Measurements from ENCODE around the gene HDAC4.
A peak's percentile ranks its signal among the peaks of the same experiment; 100 is the strongest.

Gene HDAC4

DNA sequence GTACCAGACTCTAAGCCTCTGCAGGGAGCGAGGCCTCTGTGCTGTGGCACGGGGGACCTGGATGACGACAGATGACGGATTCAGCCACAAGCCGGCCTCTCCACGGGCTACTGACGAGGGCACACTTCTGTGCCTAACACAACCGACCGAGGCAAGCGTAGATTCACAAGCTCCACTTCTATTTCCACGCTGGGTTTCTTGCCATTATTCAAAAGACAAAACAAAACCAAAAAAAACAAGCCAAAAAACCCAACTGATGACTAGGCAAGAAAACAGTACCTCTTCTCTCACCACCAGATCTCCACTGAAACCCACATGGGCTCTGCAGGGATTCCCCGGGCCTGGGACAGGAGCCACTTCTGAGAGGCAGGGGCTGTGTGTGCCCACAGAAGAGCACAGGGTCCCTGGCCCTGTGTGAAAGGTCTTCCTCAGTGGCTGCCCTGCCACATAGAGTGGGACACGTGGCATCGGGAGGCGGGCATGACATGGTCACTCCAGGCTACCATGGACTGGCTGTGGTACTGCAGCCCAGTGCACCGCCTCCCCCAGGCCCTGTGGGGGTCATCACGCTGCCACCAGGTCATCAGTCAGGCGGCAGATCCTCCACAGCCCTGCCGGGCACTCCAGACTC lies 254.7 kb downstream of the HDAC4 start:
- DNase-seq: no peak

DNA sequence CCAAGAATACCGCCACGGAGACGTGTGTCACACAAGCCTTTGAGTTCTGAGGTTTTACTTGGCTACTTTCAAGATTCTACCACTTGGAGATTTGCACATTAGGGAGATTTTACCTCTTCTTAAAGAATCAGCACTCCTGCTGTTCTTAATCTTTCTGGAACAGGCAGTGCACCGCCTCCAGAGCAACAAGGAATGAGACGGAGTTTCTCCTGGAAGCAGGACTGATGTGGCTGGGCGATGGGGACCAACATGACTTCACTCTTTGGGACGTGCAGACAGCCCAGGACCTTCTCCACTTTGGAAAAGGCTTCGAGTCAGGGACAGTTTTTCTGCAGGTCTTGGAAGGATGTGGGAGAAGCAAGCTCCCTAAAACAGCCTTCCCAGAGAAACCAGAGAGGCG lies 255.2 kb downstream of the HDAC4 start:
- no peak for DNase-seq

DNA sequence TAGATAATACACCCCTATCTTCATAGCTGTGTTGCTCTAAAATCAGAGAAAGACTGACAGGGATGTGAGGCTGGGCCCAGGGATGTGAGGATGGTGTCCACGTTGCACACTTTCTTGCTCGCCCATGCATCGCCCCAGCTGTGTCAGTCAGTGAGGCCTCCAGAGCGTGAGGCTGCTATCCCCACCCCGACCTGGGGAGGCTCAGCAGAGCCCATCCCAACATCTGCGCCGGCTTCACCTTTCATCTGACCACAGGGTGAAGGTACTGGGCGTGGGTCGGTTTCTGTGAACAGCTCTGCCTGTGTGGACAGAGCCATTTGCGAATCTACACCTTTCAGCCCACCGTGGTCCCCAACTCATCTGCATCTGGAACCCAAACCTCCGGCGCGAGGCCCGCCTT lies 255.7 kb downstream of the HDAC4 start:
- no peak for DNase-seq

DNA sequence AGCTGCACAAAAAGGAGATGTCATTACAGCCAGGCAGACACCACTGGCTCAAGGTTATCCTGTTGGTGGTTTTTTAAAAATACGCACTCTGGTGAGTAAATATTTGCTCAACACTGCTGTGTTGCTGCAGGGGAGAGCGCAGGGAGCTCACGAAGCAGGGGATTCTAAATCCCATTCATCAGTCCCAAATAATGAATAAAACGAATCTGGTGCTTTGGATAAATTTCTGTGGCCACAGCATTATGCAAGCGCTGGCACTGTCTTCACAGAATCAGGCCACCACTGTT lies 256.2 kb downstream of the HDAC4 start:
- DNase-seq: no peak

DNA sequence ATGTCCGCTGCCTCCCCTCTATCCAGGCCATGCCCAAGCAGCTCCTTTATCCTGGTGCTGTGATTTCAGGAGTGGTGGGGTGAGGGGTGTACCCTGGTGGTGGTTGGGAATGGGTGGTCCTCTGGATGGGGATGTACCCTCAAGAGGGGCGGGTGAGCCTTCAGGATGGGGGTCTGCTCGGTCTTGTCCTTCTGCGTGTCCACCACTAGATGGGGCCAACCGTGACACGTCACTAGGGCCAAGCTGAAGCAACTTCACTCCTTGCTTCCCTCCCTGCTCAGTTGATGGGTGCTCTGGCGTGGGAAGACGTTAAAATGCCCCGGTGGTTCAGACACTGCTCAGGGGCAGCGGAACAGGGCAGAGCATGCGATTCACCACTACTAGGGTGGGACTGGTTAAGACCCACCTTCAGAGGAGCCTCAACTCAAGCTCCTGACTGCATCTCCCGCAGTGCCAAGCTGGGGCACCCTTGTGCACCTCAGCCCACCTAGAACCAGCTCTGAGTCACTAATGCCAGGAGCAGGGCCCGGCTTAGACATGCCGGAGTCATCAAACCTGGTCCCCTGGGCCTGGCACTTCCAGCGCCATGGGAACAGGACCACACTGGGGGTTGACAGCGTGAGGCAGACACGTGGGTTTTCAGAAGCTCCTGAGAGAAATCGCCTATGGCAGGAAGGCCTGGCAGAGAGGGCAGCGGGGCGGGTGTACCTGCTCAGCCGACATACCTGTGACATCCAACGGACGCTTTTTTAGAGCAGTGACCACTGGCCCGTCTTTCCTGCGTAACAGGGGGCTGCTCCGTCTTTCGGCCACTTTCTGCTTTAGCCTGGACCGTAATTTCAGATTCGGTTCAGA lies 256.7 kb downstream of the HDAC4 start:
- peak; percentile 3 to 16 for DNase-seq

DNA sequence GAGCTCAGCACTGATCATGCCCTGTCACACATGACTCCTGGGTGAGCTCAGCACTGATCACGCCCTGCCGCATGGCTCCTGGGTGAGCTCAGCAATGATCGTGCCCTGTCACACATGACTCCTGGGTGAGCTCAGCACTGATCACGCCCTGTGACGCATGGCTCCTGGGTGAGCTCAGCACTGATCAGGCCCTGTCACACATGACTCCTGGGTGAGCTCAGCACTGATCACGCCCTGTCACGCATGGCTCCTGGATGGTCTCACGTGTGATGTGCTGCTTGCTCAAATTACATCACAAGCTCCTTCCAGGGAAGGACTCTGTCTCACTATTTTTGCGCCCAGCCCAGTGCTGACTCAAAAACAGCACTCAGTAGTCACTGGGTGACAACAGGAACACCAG lies 258.0 kb downstream of the HDAC4 start:
- no peak for DNase-seq

DNA sequence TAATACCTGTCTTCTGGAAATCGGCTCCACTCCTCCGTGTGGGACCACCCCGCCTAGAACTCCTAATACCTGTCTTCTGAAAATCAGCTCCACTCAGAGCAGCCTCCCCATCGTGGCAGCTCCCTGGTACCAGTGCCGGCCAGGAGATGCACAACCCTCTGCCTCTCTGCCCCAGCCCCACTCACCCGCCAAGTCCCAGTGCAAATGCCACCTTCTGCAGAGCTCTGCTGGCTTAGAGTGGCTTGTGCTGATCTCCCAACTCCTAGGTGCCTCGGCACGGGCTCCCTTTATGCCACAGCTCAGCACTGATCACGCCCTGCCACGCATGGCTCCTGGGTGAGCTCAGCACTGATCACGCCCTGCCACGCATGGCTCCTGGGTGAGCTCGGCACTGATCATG lies 258.5 kb downstream of the HDAC4 start:
- DNase-seq: no peak

DNA sequence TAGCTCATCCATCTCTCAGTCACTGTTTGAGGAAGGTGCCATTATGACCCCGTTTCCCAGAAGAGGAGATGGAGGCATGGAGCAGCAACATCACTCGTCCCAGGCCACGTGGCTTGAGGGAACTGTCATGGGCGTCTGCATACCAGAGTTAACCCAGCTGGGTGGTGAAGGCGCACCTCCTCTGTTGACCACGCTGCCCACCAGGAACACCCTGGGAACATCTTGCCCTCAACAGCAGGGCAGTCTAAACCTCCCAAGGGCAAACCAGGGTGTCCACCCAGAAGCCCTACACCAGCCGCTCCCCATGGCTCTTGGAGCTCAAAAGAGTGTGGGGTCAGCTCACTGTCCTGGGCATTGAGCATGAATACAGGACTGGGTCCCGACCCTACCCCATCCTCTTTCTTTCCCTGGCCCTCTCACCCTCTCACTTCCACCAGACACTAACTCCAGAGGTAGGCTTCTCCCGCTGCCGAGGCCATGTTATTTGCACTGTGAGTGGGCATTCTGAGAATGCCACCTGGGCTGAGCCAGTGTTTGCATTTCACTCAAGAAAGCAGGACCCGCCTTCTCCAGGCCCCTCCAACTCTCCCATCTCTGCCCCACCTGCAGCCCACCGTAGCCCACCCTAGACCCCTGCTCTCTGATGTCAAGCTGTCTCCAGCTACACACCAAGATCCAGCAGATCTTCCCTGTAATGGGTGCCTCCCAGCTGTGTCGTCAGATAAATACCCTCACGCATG lies 259.6 kb downstream of the HDAC4 start:
- no peak for DNase-seq

DNA sequence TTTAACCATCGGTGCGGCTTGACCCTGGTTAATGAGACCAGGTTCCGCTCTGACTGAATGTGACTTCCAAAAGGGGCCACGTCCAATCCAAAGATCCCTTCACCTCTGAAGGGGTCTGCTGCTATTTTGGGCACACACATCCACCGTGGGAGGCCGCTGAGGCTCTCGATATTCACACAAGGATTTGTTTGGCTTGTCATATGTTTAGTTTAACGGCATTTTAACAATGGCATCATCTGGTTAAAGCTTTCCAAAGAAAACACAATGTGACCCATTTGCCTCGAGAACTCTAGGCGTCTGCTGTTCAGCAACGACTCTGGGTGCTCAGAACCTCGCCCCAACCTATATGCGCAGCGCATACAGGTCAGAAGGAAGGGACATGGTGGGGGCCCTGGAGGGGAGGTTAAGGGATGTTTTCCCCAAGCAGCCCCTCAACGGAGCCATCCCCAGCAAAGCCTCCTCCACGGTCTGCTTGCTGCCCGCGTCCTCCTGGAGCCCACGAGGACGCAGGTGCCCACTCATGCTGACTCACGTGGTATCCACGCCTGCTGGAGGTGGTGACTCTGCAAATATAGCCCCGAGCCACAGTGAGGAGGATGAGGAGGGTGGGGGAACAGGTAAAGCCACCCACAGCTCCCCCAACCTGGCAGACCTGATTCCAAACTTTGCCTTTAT lies 260.3 kb downstream of the HDAC4 start:
- no peak for DNase-seq

DNA sequence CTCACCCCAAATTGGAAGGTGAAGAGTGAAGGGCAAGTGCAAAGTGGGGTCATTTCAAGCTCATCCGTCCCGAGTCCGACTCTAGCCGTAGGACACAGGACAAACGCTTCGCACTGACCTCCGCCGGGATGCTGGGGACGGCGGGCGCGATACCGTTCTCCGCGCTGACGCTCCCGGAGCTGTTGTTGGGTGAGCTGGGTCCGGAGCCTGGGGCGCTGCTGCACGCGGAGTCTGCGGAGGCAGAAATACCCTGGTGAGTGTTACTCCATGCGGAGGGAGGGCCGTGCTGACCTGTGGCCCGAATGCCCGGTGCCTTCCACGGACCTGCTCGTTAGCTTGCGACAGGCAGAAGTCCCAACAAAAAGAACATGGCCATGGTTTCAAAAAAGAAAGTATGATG lies 261.3 kb downstream of the HDAC4 start:
- no peak for DNase-seq

DNA sequence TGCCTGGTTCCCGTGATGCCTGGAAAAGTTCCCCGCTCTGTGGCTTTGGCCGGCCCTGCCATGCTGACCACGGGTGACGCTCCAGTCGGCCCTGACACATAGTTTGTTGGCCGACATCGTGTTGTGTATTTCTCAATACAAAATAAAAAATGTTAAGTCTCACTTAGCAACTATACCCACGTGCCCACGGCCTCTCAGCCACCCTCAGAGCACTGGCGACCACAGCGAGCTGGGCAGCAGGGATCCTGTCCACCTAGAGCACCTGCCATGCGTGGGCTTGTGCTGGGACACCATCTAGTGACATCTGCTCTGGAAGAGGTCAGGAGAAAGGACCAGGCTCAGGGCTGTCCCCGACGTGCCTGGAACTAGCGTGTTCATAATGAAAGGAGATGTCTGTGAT lies 261.7 kb downstream of the HDAC4 start:
- no peak for DNase-seq

DNA sequence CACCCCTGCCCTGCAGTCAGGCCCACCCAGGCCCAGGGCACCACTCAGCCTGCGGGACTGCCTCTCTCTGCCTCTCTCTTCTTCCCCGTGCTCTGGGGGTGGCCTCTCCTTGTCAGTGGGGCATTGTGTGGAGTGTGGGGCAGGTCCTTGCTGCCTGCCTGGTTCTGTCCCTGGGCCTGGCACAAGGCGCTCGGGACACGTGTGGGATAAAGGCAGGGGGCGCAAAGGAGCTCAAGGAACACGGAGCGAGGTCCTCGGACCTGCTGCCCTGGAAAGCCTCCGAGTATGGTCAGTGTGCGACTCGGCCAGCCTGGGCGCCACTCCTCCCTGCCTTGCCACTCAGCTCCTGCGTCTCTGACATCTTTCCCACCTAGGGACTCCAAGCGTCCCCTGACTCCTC lies 262.2 kb downstream of the HDAC4 start:
- no peak for DNase-seq

DNA sequence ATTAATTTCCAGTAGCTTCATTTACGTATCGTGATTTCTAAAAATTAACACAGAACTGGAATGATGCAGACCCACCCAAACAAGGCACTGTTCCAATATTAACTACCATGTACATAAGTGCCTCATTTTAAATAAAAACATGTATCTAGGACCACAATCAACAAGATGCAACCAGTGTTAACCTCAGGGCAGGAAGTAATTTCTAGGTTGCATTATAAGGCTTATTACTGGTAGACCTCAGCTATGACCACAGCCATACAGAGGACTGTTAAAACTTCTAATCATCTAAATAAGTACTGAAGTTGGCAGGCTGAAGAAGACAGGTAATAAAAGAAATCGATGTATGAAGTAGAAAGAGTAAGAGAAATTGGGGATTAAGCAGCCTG lies 262.9 kb downstream of the HDAC4 start:
- DNase-seq: no peak

DNA sequence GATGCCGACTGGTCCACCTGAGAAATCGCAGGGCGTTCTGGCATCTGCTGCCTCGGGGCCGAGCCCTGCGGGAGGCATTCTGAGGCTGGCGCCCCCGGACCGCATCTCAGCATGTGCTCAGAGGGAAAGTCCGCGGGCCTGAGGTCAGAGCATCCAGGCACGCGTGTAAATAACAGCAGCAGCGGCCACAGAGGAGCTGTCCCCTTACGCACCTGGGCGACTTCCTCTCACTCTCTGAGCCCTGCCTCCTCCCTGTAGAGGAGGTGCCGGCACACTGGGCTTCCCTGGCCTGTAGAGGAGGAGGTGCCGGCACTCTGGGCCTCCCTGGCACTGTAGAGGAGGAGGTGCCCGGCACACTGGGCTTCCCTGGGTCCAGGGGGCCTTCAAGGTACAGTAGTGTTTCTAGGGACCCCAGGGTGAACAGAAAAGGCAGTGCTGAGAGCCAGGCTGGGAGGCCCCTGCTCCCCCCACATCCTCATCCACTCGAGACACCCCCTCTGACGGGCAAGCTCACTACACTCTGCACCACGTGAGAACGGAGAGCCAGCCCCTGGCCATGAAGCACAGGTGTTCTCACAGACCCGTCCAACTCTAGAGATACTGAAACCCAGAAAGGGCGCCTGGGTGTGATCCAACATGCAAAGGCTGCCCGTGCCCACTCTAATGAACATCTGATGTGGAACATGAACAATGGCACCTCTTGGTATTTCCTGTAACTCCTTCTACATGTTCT lies 263.5 kb downstream of the HDAC4 start:
- DNase-seq: no peak

DNA sequence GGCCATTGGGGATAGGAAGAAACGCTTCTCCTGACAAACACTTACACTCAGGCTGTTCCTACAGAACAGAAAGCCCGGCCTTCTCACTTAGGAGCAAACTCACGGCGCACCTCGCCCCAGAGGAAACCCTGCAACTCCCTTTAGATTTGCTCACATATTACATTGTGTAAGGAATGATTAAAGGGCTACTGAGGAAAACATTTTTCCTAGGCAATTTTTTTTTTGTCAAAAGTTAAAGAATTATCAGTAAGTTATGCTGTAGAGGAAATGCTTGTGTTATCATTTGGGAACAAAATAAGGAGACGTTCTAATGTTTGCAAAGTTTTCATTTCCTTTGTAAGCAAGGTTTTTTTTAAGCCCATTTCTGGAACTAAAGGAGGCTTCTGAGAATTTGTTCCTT lies 264.1 kb downstream of the HDAC4 start:
- DNase-seq: no peak

DNA sequence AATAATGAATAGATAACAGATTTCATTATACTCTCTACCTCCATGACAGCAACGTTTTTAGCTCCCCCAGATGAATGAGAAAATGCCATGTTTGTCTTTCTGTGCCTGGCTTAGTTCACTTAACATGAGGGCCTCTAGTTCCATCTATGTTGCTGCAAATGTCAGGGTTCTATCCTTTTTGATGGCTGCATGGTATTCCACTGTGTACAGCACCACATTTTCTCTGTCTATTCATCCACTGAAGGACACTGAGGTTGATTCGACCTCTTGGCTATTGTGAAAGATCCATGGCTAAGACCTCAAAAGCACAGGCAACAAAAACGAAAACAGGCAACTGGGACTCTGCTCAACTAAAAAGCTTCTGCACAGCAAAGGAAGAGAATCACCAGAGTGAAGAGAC lies 264.6 kb downstream of the HDAC4 start:
- DNase-seq: no peak

DNA sequence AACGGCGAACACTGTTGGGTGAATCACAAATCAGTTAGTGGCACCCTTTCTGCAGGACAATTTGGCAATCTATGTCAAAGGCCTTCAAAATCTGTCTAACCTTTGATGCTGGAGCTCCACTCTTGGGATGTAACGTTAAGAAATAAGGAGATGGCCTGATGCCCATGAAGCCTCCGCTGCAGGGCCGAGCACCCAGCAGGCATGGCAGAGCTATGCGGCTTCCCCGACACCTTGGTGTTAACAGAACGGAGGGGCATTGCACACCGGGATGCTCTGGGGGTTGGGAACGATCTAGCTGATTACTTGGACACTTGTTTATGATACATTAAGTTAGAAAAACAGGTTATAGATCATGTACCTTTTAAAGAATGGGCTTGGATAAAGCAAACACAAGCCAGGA lies 265.3 kb downstream of the HDAC4 start:
- no peak for DNase-seq

DNA sequence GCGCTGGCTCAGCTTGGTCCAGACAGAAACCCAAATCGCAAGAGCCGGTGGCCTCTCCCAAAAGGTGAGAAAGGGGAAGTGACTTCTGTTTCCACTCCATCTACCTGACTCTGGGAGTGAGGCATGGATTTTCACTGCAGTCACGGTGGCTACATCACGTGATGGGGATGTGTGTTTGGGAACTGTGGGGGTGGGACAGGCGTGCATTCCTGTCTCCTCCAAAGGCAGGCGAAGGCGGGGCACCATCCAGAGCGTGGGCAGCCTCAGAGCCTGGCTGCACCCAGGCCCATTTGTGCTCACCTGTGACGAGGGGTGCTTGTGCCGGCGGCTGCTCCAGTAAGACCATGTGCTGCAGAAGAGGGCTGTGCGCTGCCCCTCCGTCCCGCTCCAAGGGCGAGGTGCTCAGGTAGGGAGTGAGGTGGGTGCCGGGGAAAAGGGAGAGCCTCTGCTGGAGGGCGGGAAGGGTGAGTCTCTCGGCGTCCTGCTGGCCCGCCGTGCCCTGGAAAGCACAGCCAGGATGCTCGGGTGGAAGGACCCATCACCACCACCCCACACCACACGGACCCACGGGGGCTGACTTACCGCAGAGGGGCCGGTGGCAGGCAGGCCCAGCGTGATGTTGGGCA lies 266.8 kb downstream of the HDAC4 start:
- DNase-seq: no peak

DNA sequence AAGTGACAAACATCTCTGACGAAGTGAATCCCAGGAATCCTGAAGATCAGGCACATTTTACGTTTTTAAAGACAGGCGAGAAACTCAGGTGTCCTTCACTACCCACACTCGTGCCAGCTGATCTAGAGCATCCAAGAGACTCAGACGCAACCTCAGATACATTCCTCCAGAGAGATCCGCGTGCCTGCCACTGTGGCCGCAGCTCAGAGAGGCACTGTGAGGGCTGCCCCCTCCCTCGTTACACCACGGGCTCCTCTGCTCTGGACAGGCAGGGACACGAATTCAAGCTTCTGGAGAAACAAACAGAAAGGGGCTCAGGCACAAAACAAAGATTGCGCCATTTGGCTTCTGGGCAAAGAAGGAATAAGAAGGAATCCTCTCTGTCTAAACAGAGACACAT lies 268.0 kb downstream of the HDAC4 start:
- no peak for DNase-seq

DNA sequence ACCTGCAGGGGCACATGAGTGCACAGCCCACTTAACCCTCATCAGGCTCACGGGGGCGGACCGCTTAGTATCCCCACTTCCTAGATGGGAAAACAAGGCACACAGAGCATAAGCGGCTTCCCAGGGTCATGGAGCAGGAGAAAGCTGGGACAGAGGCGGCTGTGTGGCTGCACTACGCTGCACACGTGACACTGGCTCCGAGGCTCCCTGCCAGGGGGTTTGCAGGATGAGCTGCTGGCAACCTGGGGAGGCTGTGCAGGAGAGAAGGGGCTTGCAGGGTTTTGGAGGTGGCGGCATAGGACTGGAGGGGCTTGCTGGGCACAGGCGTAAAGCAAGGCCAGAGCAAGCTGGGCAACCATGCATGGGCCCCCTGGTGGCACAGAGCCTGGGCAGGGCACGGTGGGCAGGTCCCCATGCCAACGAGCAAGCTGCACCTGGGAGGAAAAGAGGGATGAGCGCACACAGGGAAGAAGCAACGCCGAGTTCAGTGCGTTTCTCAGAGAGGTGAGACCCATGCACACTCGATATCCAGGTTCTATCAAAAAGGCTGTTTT lies 268.6 kb downstream of the HDAC4 start:
- no peak for DNase-seq

DNA sequence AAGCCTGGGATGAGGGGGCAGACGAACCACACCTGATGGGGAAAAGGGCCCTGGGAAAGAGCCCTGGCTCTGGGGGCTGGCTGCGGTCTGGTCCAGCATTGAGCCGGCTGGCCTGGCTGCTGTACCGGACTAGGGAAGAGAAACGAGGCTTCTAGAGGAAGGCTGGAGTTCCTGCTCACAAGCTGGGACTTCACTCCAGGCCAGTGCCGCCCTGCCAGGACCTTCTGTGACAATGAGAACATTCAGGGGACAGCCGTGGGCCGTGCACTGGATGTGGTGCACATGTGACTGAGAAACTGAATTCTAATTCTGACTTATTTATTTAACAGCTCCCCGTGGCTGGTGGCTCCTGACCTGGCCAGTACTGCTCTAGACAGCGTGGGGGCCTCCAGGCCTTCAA lies 269.3 kb downstream of the HDAC4 start:
- no peak for DNase-seq

DNA sequence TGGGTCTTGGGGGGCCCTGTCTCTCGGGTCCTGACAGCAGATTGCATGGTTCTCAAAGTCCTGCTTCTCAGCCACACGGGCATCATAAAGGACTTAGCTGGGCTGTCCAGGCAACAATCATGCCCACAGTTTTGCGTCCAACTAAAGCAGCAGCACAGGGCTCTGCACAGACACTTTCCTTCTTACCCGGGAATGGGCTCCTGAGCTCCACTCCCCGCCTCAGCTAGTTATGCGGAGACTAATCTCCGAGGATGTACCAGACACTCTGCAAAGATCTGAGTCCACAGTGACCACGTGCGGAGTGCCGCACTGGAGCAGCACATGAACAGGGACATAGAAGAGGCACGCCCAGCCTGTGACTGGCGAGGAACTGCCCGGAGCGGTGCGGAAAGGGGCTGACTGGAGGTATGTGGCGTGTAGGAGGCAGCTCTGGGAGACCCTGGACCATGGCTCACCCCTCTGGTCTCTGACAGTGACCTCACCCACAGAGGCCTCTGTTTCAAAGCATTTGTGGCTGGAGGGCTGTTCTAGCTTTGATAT lies 270.0 kb downstream of the HDAC4 start:
- DNase-seq: no peak
